Suppressor macrophage treated with lipopolysaccharide for 4 hours (primary cell): ENCODE measurements around the gene RIPK1.
"Not testable (repeated sequence)": the region's sequence is repeated elsewhere in the genome, so short reads cannot be mapped to it uniquely, and the experiment has no call there.

Source experiments
- DNase-seq: peaks from one replicate; pipeline ENCODE4 v3.0.0-alpha.2; 2020

Gene RIPK1

GRCh38 chr6:3068329-3069214 lies at the start of gene RIPK1:
Gene RIPK1 (plus strand): TSS chr6:3068494. CDS start chr6:3076824, 8,330 bp downstream.
- DNase-seq = peak; percentile 97

GRCh38 chr6:3019065-3019464 lies 49.2 kb upstream of the RIPK1 start:
- peak; percentile 25 for DNase-seq

GRCh38 chr6:3019749-3020320 lies 48.5 kb upstream of the RIPK1 start:
- DNase-seq = no peak

GRCh38 chr6:3020976-3021598 lies 47.2 kb upstream of the RIPK1 start:
- DNase-seq = peak; percentile 21

- DNase-seq = peak; percentile 80
Observed at GRCh38 chr6:3022765-3023662, 45.3 kb upstream of the RIPK1 start.

- peak; percentile 98 for DNase-seq
Observed at GRCh38 chr6:3023663-3024483, 44.4 kb upstream of the RIPK1 start.

- peak; percentile 89 for DNase-seq
Observed at GRCh38 chr6:3026791-3027626, 41.3 kb upstream of the RIPK1 start.

GRCh38 chr6:3028156-3028555 lies 40.1 kb upstream of the RIPK1 start:
- DNase-seq = not testable (repeated sequence)

GRCh38 chr6:3031857-3032640 lies 36.2 kb upstream of the RIPK1 start:
- DNase-seq = no peak

GRCh38 chr6:3032986-3033385 lies 35.3 kb upstream of the RIPK1 start:
- no peak for DNase-seq

- no peak for DNase-seq
Observed at GRCh38 chr6:3033652-3034051, 34.6 kb upstream of the RIPK1 start.

GRCh38 chr6:3035397-3035796 lies 32.9 kb upstream of the RIPK1 start:
- no peak for DNase-seq

- DNase-seq = no peak
Observed at GRCh38 chr6:3036861-3037637, 31.2 kb upstream of the RIPK1 start.

- no peak for DNase-seq
Observed at GRCh38 chr6:3037638-3038365, 30.5 kb upstream of the RIPK1 start.

- DNase-seq = no peak
Observed at GRCh38 chr6:3039384-3039783, 28.9 kb upstream of the RIPK1 start.

GRCh38 chr6:3041147-3041546 lies 27.1 kb upstream of the RIPK1 start:
- DNase-seq = no peak

- no peak for DNase-seq
Observed at GRCh38 chr6:3041606-3042005, 26.7 kb upstream of the RIPK1 start.

GRCh38 chr6:3045369-3045768 lies 22.9 kb upstream of the RIPK1 start:
- DNase-seq = no peak

- DNase-seq = no peak
Observed at GRCh38 chr6:3045777-3046176, 22.5 kb upstream of the RIPK1 start.
